HG02870 (cell line): ENCODE measurements around the gene ZNF280D.

ENCODE experiments used
- ATAC-seq: cut with Tn5 transposase; IDR thresholded peaks from one replicate; pipeline ENCODE4 v1.9.1; 2021; ENCODE audit warnings: mild to moderate bottlenecking, moderate library complexity; ENCODE audit not compliant: unreplicated experiment

Gene ZNF280D

DNA sequence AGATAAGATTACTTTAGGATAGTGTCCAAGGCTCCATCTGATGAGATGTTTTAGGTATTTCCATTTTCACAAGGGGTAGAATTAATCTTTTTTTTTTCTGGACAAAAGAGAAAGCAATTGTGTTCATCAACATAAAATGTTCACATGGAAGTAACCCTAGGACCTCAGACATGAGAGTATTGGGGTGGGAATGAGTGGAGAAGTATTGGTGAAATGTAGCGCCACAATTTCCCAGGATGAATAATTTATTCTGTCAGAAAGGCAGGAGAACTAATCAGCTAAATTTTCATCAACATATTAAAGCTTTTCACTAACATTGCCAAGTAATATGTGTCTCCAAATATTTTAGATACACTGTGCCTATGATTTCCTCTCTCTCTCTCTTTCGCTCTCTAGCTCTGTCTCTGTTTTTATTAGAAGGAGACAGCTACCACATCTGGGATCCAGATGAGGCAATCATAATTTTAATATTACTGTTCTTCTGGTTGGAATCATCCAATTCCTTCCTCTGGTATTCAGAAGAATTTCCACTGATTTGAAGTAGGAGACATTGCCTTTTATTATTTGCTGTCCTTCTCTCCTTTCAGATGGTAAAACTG lies 21.6 kb upstream of the ZNF280D start:
- no peak for ATAC-seq

DNA sequence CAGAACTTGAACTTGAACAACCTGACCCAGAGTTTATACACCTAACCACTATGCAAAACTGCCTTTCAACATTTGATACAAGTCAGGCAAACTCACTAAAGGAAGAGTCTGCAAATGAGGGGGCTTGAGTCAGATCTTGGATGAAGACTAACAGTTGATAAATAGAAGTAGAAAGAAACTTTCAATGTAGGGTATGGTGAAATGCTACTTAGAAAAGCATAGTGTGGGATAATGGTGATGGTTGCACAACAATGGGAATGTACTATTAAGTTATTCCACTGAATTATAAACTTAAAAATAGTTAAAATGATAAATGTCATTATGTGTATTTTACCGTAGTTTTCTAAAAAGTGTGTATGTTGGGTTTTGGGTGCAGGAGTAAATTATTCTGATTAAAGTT lies 19.7 kb upstream of the ZNF280D start:
- no peak for ATAC-seq

DNA sequence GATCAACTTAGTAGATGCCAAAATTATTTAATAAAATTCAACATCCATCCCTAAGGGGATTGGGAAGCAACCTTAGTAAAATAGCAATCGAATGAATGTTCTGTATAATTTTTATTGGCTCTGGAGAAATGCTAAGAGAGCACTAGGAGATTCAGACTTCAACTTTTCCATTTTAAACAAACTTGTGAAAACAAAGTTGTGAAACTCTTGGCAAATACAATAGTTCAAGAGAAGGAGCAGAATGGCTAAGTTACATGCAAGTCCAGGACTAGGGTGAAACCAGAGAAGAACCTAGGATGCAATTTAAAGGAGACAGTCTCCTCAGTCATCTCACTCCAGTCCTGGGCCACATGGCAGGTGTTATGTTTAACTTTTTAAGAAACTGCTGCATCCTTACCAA lies 16.7 kb upstream of the ZNF280D start:
- ATAC-seq = no peak

DNA sequence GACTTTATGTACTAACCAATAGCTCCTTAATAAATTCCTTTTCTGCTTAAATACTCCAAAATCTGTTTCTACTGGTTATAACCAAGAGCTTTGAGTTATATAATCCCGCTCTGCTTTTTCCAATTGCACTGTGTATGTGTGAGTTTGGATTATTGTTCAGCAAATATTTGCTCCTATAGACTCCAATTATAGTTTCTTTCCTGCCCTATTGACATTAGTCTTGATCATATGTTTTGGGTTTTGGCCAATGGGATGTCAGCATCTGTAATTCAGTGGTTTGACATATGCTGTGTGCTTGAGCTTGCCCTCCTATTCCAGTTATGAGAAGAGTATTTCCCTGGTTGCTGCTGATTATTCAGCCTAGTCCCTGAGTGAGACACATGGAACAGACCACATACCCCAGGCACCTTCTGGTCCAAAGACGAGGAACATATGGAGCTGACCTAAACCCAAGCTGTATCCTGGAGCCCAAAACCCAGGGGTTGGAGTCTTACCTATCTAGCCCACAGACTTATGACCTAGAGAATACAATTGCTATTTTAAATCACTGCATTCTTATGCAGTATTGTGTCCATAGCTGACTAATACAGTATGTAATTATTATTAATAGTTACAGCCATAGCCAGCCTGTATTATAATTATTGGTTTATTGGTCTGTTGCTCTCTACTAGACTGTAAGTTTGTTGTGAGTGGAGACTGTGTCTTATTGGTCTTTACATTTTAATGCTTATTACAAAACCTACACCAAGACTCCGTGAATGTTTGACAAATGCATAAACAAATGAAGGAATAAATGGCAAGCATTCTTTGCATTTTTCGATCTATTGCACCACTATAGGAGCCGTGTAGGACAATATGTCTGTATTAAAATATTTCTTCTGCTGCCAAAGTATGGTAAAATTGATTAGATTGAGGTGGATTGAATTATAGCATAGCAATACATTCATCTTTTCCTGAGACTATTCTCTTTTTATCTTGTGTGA lies 11.7 kb upstream of the ZNF280D start:
- no peak for ATAC-seq

DNA sequence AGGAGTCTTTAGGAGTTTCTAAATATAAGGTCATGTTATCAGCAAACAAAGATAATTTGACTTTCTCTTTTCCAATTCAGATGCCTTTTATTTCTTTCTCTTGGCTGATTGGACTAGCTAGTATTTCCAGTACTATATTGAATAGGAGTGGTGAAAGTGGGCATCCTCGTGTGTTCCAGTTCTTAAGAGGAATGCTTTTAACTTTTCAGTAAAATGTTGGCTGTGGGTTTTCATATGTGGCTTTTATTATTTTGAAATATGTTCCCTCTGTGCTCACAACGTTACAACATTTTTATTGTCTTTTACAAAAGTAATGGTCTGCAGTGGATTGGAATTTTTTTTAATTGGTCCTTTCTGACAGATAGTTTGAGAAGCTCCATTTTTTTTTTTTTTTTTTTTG lies 8.2 kb upstream of the ZNF280D start:
- ATAC-seq = no peak

DNA sequence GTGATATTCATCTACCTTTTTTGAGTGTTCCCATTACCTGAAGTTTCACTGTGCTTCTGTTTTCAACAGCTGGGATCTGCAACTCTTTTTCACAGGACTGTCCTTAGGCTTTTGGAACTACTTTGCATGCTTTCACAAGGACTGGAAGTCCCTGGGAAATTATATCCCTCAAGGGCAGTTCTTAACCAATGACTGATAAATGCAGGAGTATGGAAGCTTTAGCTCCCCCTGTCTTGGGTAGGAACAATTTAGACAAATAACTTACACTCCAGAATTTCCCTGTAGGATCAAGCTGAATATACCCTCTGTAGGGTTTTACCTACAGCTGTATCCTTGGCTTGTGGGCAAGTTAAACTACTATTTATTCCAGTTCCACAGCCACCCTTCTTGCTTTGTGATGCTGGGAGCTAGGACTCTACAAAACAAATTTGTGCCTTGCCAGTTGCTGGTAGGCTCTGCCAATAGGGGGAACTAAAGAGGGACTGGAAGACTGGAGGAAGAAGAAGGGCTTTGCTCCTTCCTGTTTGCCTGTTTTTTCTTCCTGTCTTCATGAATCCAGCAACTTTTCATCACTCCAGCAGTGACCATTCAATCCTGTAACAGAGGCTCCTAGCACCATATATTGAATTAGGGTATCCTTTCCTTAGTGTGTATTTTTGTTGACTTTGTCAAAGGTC lies 6.8 kb upstream of the ZNF280D start:
- no peak for ATAC-seq

DNA sequence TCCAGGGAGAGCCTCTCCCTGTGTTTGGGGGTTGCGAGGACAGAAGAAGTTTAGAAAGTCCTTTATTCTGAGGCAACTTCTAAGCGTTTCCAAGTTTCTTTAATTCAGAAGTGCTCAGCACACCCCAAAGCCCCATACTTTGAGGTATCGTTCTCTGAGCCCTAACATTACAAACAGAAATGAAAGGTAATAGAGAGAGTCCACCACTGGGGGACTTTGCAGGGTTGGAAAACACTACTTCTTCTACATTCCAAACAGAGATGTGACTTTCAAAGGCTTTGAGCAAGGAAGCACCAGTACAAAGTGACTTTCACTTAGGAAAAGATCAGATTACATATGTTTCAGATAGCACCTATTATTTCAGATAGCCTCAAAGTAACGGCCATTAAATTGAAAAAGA lies 6.2 kb upstream of the ZNF280D start:
- no peak for ATAC-seq

DNA sequence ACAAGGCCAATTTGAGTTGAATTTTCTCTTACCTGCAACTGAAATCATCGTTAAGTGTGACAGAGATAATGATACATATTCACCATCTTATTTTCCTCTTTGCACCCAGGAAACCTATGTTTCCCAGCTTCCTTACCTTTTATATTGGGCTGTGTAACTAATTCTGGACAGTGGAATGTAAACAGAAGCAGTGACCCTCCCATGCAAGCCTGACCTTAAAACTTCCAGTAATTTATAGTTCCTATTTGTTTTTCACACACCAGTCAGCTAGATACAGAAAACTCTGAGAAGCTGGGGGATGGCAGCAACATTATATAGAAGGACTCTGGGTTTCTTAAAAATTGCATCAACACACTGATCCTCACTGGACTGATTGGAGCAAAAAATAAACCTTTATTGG lies 4.5 kb upstream of the ZNF280D start:
- no peak for ATAC-seq

DNA sequence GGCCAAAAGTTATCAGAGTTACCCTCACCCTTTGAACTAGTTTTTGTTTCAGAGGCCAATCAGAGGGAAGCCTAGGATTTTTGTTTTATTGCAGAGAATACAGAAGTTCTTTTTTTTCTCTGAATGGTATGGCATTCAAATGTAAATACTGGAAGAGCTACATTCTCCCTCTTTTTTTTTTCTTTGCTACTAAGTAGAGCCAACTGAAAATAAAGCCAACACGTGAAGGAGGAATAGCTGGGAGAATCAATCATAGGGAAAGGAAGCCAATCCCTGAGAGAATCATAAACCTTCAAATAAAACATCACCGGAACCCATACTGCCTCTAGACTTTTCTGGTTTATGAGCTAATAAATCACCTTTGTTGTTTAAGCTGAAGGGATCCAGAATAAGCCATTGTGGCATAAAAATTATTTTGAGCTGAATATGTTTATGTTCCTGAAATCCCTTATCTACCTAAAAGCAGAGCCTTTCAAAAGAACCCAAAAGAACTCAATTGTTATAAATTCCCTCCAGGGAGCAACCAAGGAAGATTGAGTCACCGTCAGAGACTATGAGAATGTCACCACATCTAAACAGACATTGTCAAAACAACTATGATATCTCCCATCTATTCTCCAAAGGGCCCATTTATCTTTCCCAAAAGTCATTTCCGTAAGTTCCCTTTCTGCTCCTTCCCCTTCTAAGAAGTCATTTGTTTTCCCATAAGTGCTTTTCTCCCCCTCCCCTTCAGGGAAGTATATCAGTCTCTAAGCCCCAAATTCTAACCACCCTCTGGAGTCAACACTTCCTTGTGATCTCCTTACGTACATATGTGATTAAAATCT lies 3.8 kb upstream of the ZNF280D start:
- no peak for ATAC-seq

DNA sequence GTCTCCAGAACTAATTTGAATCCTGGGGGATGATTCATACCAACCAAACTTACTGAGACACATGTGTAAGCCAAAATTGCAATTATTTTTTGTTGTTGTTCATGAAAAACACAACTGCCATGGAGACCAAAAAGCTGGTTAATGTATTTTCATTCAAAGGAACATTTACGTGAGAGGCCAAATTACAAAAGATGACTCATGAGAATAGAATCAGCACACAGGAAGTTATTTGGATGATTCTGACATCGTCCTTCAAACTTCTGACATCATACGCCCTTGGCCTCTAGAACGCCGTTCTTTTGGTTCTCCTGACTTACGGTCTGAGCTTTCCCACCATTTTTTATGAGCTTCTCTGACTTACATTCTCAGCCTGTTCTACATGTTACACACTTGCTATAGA lies 3.0 kb upstream of the ZNF280D start:
- ATAC-seq = no peak

DNA sequence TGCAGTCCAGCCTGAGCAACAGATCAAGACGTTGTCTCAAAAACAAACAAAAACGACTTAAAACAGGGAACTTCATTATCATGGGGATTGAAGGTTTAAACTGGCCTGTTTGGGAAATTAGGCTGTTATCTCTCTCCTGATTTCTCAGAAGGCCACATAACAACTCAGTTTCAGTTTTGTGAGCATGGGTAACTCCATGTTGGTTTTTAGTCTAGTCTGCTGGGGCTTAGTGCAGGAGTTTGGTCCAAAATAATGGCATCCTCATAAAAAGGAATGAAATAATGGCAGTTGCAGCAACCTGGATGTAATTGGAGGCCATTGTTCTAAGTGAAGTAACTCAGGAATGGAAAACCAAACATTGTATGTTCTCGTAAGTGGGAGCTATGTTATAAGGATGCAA lies 2.3 kb upstream of the ZNF280D start:
- no peak for ATAC-seq

DNA sequence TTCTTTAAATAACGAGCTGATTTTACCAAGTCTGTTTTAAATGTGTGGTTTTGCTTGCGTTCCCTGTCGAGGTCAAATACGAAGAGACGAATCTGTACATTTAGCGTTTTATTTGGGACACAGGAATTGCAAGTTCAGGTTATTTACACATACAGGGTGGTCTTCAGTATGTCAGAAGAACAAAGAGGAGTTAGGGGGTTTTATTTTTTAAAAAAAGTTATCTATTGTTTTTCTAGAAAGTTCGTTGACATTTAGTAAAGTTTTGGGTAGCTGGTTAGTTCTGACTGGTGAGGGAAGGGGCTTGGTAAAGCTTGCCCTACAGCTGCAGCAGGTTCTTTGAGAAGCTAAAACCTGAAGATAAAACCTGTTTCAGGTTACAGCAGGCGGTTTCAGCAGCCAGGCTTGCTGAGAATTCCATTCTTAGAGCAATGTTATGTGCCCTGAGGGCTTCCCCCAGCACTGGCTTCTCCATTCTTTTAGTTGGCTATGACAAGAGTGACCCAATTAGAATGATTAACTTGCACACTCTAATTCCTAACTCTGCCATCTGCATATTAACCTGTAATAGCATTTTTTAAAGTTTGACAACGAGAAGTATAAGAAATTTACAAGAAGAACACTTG lies 815 bp upstream of the ZNF280D start:
- ATAC-seq = no peak

DNA sequence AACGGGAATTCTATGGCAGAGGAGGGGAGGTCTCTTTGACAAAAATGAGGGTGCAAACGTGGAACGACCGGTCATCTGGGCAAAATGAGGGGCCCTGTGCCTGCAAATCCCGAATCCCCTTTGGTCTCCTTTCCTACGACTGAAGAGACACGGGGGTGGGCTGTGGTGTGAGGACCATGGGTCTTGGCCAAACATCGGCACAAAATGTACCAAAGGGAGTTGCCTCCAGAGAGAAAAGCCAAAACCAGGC lies 498 bp downstream of the ZNF280D start:
- no peak for ATAC-seq

DNA sequence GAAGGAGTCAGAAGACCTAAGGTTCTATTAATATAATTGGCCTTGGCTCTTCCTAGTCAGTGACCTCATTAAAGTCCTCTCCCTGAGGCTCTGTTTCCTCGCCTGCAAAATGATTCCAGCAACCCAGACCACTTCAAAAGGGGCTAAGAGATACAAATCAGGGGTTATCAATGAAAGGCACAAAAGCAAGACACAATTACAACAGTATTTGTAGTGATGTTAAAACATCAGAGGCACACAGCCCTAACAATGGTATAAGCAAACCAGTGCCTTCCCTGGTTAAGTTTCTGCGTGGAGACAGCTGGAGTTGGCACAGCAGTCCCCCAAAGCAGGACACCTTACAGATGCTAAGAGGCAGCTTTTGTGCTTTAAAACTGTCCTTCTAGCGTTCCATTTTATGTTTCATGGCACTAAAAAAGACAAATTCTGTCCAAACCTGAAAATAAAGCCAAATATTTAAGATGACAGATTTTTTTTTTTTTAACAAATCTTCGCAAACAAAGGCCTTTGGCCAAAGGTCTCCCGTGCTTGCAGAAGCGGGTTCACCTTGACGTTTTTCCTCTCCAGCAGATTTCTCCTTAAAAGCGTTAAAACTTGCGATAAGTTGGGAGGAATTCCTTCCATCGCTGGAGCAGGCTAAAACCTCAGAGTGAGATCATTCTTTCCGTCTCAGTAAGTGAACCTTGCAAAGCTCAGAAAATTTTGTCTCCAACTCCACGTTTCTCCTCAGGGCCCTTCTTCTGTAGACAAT lies 999 bp downstream of the ZNF280D start:
- ATAC-seq = no peak

DNA sequence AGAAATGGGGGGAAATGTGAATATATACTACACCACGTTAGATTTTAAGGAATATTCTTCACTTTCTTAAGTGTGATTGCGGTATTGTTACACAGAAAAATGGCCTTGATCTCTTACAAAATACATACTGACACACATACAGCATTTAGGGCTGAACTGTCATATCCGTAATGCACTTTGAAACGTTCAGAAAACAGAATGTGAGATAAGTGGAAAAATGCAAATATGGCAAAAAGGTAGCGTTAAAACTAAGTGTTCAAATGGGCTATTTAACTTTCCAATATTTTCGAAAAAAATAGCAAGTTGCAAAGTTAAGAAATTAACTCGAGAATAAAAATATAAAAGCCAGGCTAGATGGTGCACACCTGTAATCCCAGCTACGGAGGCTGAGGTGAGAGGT lies 1.8 kb downstream of the ZNF280D start:
- no peak for ATAC-seq

DNA sequence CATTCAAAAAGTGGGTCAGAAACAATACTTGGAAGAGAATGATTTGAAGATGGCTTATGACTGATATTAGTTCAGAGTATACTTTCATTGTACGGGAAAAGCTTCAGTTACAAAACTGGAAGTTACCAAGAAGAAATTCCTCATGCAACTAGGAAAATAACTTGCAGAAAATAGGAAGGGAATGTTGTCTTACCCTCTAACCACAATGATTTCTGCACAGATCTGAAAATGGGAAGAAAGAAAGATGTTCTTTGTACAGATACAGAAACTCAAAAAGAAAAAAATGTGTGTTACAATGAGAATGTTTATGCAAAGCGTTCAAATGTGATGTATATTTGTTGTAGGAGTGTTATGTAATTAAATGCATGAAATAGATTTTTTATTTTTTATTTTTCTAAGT lies 3.7 kb downstream of the ZNF280D start:
- ATAC-seq = no peak

DNA sequence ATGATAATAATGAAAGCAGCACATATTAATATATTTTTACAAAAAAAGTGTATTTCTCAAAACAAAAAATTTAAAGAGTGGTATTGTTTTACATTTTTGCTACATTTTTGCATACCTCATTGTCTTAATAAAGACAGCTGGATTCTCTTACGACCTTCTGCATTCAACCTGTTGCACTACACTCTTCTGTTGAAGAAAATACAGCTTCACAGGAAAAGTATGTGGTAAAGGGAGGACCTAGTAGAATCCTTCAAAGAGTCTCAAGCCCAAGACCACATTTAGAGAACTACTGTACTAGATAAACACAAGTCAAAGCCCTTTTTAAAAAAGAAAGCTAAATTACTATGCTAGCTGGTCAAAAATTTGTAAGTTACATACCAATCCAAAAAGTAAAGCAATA lies 7.9 kb downstream of the ZNF280D start:
- no peak for ATAC-seq

DNA sequence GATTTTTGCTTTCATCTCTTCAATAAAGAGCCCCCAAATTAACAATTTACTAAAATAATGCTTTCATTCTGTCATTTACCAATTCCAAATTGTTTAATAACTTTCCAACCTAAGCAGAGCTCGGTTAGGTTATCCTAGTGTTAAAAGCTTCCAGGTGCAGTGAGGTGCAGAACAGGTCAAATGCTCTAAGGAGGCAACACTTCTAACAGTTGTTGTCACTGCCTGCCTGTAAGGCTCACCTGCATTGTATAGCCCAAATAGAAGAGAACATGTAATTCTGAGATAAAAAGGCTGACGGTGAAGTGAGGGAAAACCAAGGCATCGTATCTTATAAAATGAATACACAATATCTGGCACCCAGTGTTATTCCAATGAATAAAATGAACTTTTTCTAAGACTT lies 9.1 kb downstream of the ZNF280D start:
- ATAC-seq = no peak

DNA sequence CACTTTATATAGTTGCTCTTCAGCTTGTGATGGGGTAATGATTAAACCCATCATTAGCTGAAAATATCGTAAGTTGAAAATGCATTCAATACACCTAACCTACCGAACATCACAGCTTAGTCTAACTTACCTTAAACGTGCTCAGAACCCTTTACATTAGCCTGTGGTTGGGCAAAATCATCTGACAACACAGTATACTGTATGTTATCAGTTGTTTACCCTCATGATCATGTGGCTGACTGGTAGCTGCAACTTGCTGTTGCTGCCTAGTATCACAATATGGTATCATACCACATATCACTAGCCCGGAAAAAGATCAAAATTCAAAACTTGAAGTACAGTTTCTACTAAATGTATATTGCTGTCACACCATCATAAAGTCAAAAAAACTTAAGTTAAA lies 9.5 kb downstream of the ZNF280D start:
- no peak for ATAC-seq
